Measurements from ENCODE around the gene KRTAP10-3. TPM values are rescaled to one million over a fixed set of nuclear protein-coding genes. Genes with fewer than 3 reads are reported as not detected.

KRTAP10-3 gene
- total RNA-seq, 2 donors from 2014 or later, result not detected

DNA sequence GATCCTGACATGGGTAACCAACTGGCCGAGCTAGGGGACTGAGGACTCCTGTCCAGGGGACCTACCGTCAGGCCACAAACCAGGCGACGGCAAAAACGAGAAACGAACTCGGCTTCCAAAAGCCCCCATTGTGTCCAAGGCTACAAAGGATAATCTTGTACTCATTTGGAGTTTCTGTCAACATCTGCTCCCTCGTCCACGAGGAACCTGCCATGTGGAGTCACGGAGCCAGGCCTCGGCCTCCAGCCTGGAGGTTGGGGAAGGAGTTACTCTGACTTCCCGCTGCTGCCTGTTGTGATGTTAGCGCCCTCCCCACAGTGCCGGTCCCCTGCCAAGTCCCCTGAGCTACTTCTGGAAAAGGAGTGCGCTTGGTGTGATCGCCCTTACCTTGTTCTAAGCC lies 25.9 kb downstream of the KRTAP10-3 start:
- no peaks in the 10 kb centered on the region for H3K27me3 ChIP-seq
- no peak overlapping the region for H3K27ac ChIP-seq
- no peaks in the 10 kb centered on the region for H3K4me1 ChIP-seq
- no peaks in the 10 kb centered on the region for H3K36me3 ChIP-seq (replicated peaks in 1 of 2; ENCODE audit: insufficient read depth in 1 of 2, low read depth in 2 of 2)
- H3K4me3 ChIP-seq, result no peak overlapping the region
- no peak for DNase-seq
- intact Hi-C loops (cut with DNase I), result no loop called here
- no peaks in the 10 kb centered on the region for H3K9me3 ChIP-seq
- no peak for ATAC-seq
- no peak for TF ChIP-seq POLR2A (IDR thresholded peaks at IDR 0.05)
- TF ChIP-seq, protein P1, sequence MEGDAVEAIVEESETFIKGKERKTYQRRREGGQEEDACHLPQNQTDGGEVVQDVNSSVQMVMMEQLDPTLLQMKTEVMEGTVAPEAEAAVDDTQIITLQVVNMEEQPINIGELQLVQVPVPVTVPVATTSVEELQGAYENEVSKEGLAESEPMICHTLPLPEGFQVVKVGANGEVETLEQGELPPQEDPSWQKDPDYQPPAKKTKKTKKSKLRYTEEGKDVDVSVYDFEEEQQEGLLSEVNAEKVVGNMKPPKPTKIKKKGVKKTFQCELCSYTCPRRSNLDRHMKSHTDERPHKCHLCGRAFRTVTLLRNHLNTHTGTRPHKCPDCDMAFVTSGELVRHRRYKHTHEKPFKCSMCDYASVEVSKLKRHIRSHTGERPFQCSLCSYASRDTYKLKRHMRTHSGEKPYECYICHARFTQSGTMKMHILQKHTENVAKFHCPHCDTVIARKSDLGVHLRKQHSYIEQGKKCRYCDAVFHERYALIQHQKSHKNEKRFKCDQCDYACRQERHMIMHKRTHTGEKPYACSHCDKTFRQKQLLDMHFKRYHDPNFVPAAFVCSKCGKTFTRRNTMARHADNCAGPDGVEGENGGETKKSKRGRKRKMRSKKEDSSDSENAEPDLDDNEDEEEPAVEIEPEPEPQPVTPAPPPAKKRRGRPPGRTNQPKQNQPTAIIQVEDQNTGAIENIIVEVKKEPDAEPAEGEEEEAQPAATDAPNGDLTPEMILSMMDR (IDR thresholded peaks at IDR 0.05), result no peak
- 79 to 89% methylated on average over 14 to 16 of the region's 16 CpGs for WGBS, 2 donors

DNA sequence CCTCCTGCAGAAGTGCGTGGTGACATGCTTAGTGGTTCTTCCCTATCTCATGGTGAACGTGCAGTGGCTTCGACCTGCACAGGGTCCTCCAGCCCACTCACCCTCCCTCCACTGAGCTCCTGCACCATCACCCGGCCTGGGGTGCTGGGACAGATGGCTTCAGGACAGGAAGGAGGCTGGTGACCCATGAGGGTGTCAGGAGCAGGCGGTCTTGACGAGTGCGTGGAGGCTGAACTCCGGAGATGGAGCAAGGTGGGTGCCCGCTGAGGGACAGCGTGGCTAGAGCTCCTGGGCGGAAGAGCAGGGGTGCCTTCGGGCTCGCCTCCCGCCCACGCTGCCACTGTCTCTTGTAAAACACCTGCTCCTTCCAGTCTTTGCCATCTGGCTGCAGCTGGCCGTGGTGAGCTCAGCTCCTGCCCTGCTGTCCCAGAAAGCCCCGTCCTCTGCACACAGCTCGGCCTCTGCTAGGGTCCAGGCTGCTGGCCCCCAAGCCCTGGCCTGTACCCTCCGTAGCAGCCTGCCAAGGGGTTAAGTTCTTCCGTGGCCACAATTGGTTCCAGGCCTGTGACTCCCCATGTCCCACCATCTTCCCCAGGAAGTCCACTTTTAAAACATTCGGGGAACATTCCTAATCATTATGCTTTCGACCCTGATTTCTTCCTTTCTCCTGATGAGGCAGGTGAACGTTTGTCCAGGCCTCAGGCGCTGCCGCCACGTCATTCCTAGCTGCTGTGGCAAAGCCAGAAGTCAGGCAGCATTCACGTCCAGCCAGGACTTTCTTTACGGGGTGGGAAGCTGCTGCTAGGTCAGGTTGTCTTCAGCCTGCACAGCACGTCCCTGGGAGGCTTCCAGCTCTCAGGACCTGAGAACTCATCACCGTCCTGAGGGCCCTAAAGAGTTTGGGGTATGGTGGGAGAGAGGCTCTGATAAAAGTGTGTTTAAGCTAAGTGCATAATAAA lies 26.7 kb downstream of the KRTAP10-3 start:
- Histone ChIP-seq H3K27ac (no peak overlapping the region), H3K4me1 (no peaks in the 10 kb centered on the region), H3K9me3 (no peaks in the 10 kb centered on the region), H3K36me3 (replicated peaks in 1 of 2; ENCODE audit: insufficient read depth in 1 of 2, low read depth in 2 of 2) (no peaks in the 10 kb centered on the region), H3K4me3 (no peak overlapping the region), H3K27me3 (no peaks in the 10 kb centered on the region)
- WGBS, 2 donors, result 68 to 74% methylated on average over 27 to 30 of the region's 30 CpGs
- no peak for ATAC-seq
- peak in 1 of 4 donors; percentile 9 for DNase-seq
- TF ChIP-seq, protein P1 (IDR thresholded peaks at IDR 0.05), result no peak
- TF ChIP-seq POLR2A (IDR thresholded peaks at IDR 0.05), result no peak
- intact Hi-C loops (cut with DNase I), result no loop called here

DNA sequence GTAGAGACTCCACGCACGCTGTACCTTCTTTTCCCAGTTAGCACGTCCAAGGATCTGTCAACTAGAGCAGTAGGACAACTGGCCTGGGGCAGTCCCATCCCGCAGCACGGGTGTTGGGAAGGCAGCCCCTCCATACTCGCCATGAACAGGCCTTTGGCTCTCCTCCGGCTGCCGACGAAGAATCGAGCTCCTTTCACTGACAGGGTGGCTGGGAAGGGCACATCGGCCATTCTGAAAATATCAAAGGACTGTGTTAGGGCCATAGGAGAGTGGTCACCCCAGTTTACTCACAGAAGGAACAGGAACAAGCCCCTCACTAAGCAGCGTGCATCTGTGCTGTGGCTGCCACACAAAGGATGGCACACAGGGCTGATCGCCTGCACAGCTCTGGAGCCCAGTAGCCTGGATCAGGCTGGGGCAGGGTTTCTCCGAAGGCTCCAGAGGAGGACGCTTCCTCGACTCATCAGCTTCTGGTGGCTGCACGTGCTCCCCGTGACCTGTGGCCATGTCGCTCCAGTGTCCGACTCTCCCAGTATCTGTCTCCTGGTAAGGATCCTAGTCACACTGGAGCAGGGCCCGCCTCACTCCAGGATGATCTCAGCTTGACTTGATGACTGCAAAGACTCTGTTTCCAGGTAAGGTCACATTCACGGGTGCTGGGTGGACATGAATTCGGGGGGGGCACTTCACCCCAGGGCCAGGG lies 27.5 kb downstream of the KRTAP10-3 start:
- no peak overlapping the region for H3K4me3 ChIP-seq
- H3K4me1 ChIP-seq, result no peaks in the 10 kb centered on the region
- H3K9me3 ChIP-seq, result no peaks in the 10 kb centered on the region
- intact Hi-C loops (cut with DNase I), result no loop called here
- no peaks in the 10 kb centered on the region for H3K36me3 ChIP-seq (replicated peaks in 1 of 2; ENCODE audit: insufficient read depth in 1 of 2, low read depth in 2 of 2)
- ATAC-seq (no peak), DNase-seq (no peak)
- no peak overlapping the region for H3K27ac ChIP-seq
- TF ChIP-seq, protein P1 (IDR thresholded peaks at IDR 0.05), result no peak
- no peak for TF ChIP-seq POLR2A (IDR thresholded peaks at IDR 0.05)
- 69 to 73% methylated on average over 15 to 23 of the region's 23 CpGs for WGBS, 2 donors
- H3K27me3 ChIP-seq, result no peaks in the 10 kb centered on the region

DNA sequence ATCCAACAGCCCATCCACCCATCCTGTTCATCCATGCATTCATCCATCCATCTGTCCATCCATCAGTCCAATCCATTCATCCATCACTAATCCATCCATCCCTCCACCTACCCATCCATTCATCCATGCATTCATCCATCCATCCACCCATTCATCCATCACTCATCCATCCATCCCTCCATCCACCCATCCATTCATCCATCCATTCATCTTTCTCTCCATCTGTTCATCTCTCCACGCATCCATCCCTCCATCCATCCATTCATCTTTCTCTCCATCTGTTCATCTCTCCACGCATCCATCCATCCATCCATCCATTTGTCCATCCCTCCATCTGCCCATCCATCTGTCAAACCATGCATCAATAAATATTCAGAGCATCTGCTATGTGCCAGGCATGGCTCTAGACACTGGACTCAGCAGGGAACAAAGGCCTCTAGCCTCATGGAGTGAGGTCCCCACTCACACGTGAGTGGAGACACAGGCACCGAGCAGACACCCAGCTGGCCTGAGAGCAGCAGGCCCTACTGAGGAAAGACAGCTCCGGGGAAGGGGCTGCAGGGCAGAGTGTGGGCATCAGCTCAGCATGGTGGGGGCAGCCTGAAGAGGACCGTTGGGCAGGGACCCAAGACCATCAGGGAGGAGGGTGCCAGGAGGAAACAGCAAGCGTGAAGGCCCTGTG lies 28.2 kb downstream of the KRTAP10-3 start:
- no peak overlapping the region for H3K27ac ChIP-seq
- ATAC-seq, result no peak

More for the DNA sequence above, 28.2 kb downstream of the KRTAP10-3 start:
- no peak overlapping the region for H3K4me3 ChIP-seq
- H3K4me1 ChIP-seq, result no peaks in the 10 kb centered on the region
- H3K9me3 ChIP-seq, result no peaks in the 10 kb centered on the region
- 69 to 74% methylated on average over 7 of the region's 7 CpGs for WGBS, 2 donors
- no peaks in the 10 kb centered on the region for H3K27me3 ChIP-seq
- H3K36me3 ChIP-seq (replicated peaks in 1 of 2; ENCODE audit: insufficient read depth in 1 of 2, low read depth in 2 of 2), result no peaks in the 10 kb centered on the region
- TF ChIP-seq, protein P1 (IDR thresholded peaks at IDR 0.05), result no peak
- no peak for TF ChIP-seq POLR2A (IDR thresholded peaks at IDR 0.05)
- intact Hi-C loops (cut with DNase I), result no loop called here
- DNase-seq, result peak in 1 of 4 donors; percentile 6

All from body of pancreas (tissue), 4 donors.